H1 (cell line): ENCODE results near the gene GNG14. TPM values are rescaled to one million over a fixed set of nuclear protein-coding genes. Genes with fewer than 3 reads are reported as not detected.

Experiments
- CTCF ChIA-PET: fragments of 300-600 bp; sonication (Branson Sonifier 250); formaldehyde crosslinking; loops from one replicate; lab custom pipeline; 2021; ENCODE audit not compliant: partially characterized antibody; lab: Charles Lee
- POLR2A ChIA-PET: fragments of 300-600 bp; sonication (Branson Sonifier 250); formaldehyde crosslinking; loops from one replicate; lab custom pipeline; 2021; ENCODE audit warnings: inconsistent platforms; ENCODE audit not compliant: partially characterized antibody; lab: Charles Lee
- DNase-seq, 2 experiments: peaks; one replicate each; pipeline versions ENCODE4 v3.0.0 to v3.0.0-alpha.2; 2010 to 2022; ENCODE audit warnings: low spot score in 2 of 2, low read depth in 1 of 2, mixed read lengths in 1 of 2
- FAIRE-seq: peaks from 2 replicates; lab custom pipeline; 2011; peaks lifted over from hg19 to GRCh38; lab: Jason Lieb, UNC
- H2AFZ ChIP-seq: 2 replicates; pipeline ENCODE4 v1.8.1; 2012; ENCODE audit warnings: low read length, inconsistent platforms
- H2AK5ac ChIP-seq: 2 replicates; pipeline ENCODE4 v1.6.1; 2013; ENCODE audit warnings: low read depth, low read length
- H2BK120ac ChIP-seq: replicated peaks from 2 replicates; pipeline ENCODE3; 2013; ENCODE audit warnings: low read depth, low read length, inconsistent platforms
- H2BK12ac ChIP-seq: 2 replicates; pipeline ENCODE4 v1.6.1; 2013; ENCODE audit warnings: low read depth, low read length
- H2BK15ac ChIP-seq: 2 replicates; pipeline ENCODE4 v1.6.1; 2013; ENCODE audit warnings: low read length
- H2BK20ac ChIP-seq: 2 replicates; pipeline ENCODE4 v1.6.1; 2013; ENCODE audit warnings: low read length
- H2BK5ac ChIP-seq: 2 replicates; pipeline ENCODE4 v1.6.1; 2013; ENCODE audit warnings: low read depth, low read length
- H3K14ac ChIP-seq: 2 replicates; pipeline ENCODE4 v1.6.1; 2013; ENCODE audit warnings: inconsistent platforms; ENCODE audit not compliant: insufficient read length
- H3K18ac ChIP-seq: 2 replicates; pipeline ENCODE4 v1.6.1; 2013; ENCODE audit warnings: low read length; ENCODE audit errors: extremely low read depth
- H3K23ac ChIP-seq: 2 replicates; pipeline ENCODE4 v1.6.1; 2013; ENCODE audit warnings: inconsistent platforms; ENCODE audit not compliant: insufficient read length
- H3K23me2 ChIP-seq: 2 replicates; pipeline ENCODE4 v1.6.1; 2013; ENCODE audit warnings: low read depth, low read length
- H3K27ac ChIP-seq: 2 replicates; pipeline ENCODE4 v1.6.1; 2011; ENCODE audit warnings: low read depth, low read length, inconsistent platforms
- H3K27me3 ChIP-seq, 4 experiments: replicated peaks in 1 of 4; 1 replicate in 1 of 4; 2 replicates in 3 of 4; pipeline versions ENCODE4 v1.6.1 to v1.8.1; 2011 to 2013; ENCODE audit warnings: low read length in 3 of 4, mild to moderate bottlenecking in 3 of 4, inconsistent platforms in 2 of 4, mixed read lengths in 2 of 4, moderate library complexity in 1 of 4; ENCODE audit not compliant: control insufficient read depth in 3 of 4, insufficient read depth in 3 of 4; ENCODE audit errors: extremely low read depth in 1 of 4
- H3K36me3 ChIP-seq, 4 experiments: 2 replicates each; pipeline versions ENCODE4 v1.6.1 to v1.8.1; 2011 to 2013; ENCODE audit warnings: mild to moderate bottlenecking in 4 of 4, low read length in 3 of 4, moderate library complexity in 2 of 4, control low read depth in 1 of 4, inconsistent platforms in 1 of 4; ENCODE audit not compliant: insufficient read depth in 4 of 4, control insufficient read depth in 2 of 4
- H3K4ac ChIP-seq: replicated peaks from 2 replicates; pipeline ENCODE3; 2013; ENCODE audit warnings: low read length, low read depth, mixed read lengths, inconsistent platforms; ENCODE audit not compliant: insufficient read length
- H3K4me1 ChIP-seq, 4 experiments: replicated peaks in 1 of 4; 1 replicate in 1 of 4; 2 replicates in 3 of 4; pipeline versions ENCODE4 v1.6.1 to v1.8.1; 2011 to 2013; ENCODE audit warnings: low read length in 3 of 4, inconsistent platforms in 2 of 4, mixed read lengths in 1 of 4; ENCODE audit not compliant: insufficient read depth in 4 of 4, control insufficient read depth in 3 of 4
- H3K4me2 ChIP-seq, 2 experiments: 2 replicates each; pipeline versions ENCODE4 v1.6.1 to v1.8.1; 2011 to 2013; ENCODE audit warnings: low read depth in 2 of 2, low read length in 2 of 2, control low read depth in 1 of 2, inconsistent platforms in 1 of 2, mild to moderate bottlenecking in 1 of 2; ENCODE audit not compliant: insufficient read depth in 1 of 2
- H3K4me3 ChIP-seq, 4 experiments: fragments of 200-600, 300-600 bp in 1 of 4; sonication (generic), shearing (Covaris generic), sonication (Bioruptor Twin) in 1 of 4; 2 replicates each; pipeline versions ENCODE4 v1.5.1 to v1.8.1; 2011 to 2016; ENCODE audit warnings: low read length in 4 of 4, low read depth in 3 of 4, control low read depth in 2 of 4, inconsistent platforms in 2 of 4, mild to moderate bottlenecking in 2 of 4, mixed read lengths in 1 of 4, moderate library complexity in 1 of 4; ENCODE audit not compliant: insufficient read depth in 2 of 4; ENCODE audit errors: extremely low read depth in 1 of 4
- H3K56ac ChIP-seq: replicated peaks from 2 replicates; pipeline ENCODE3; 2013; ENCODE audit warnings: low read depth, mild to moderate bottlenecking, mixed read lengths, low read length, inconsistent platforms; ENCODE audit not compliant: insufficient read length
- H3K79me1 ChIP-seq: 2 replicates; pipeline ENCODE4 v1.6.1; 2013; ENCODE audit warnings: low read depth, low read length, control low read depth
- H3K79me2 ChIP-seq, 2 experiments: 2 replicates each; pipeline versions ENCODE4 v1.6.1 to v1.8.1; 2012 to 2013; ENCODE audit warnings: low read length in 2 of 2, mild to moderate bottlenecking in 2 of 2, inconsistent platforms in 1 of 2; ENCODE audit not compliant: insufficient read depth in 2 of 2, control insufficient read depth in 1 of 2
- H3K9ac ChIP-seq, 4 experiments: replicated peaks in 1 of 4; 1 replicate in 1 of 4; 2 replicates in 3 of 4; pipeline versions ENCODE4 v1.6.1 to v1.8.1; 2011 to 2013; ENCODE audit warnings: low read depth in 3 of 4, low read length in 3 of 4, control low read depth in 2 of 4, mild to moderate bottlenecking in 2 of 4, moderate library complexity in 2 of 4, inconsistent platforms in 1 of 4; ENCODE audit errors: extremely low read depth in 1 of 4
- H3K9me3 ChIP-seq, 2 experiments: 2 replicates each; pipeline versions ENCODE4 v1.6.1 to v1.8.1; 2012 to 2013; ENCODE audit warnings: mild to moderate bottlenecking in 2 of 2, moderate library complexity in 2 of 2, control low read depth in 1 of 2, inconsistent platforms in 1 of 2, low read depth in 1 of 2, low read length in 1 of 2, mixed read lengths in 1 of 2; ENCODE audit not compliant: insufficient read depth in 2 of 2
- H4K20me1 ChIP-seq, 2 experiments: replicated peaks in 1 of 2; 2 replicates each; pipeline versions ENCODE3 to v1.8.1; 2011 to 2013; ENCODE audit warnings: inconsistent platforms in 2 of 2, low read length in 2 of 2, mild to moderate bottlenecking in 1 of 2; ENCODE audit not compliant: insufficient read depth in 2 of 2, control insufficient read depth in 1 of 2
- H4K5ac ChIP-seq: 2 replicates; pipeline ENCODE4 v1.6.1; 2013; ENCODE audit warnings: low read length, low read depth, mixed read lengths, inconsistent platforms; ENCODE audit not compliant: insufficient read length
- H4K8ac ChIP-seq: 2 replicates; pipeline ENCODE4 v1.8.0; 2013; ENCODE audit warnings: mild to moderate bottlenecking, moderate library complexity, low read length, inconsistent platforms; ENCODE audit not compliant: insufficient read depth; ENCODE audit errors: extremely low read depth
- H4K91ac ChIP-seq: replicated peaks from 2 replicates; pipeline ENCODE3; 2013; ENCODE audit warnings: low read length, mixed read lengths, inconsistent platforms; ENCODE audit not compliant: insufficient read length
- ASH2L ChIP-seq: fragments of 200-600, 300-600 bp; sonication (generic); IDR thresholded peaks from one replicate; pipeline ENCODE4 v1.7.1; 2017; ENCODE audit warnings: low read length
- CHD2 ChIP-seq: IDR thresholded peaks from 2 replicates; pipeline ENCODE4 v1.6.1; 2012; ENCODE audit warnings: low read length, improper control_type of control experiment
- EGR1 ChIP-seq: IDR thresholded peaks from 2 replicates; pipeline ENCODE4 v1.6.1; 2011; ENCODE audit warnings: low read depth, low read length, borderline replicate concordance
- GABPA ChIP-seq: IDR thresholded peaks from 2 replicates; pipeline ENCODE4 v1.6.1; 2011; ENCODE audit warnings: mild to moderate bottlenecking, low read length, moderate library complexity, borderline replicate concordance; ENCODE audit not compliant: insufficient read depth
- KDM4A ChIP-seq: IDR thresholded peaks from one replicate; pipeline ENCODE4 v1.7.1; 2012; ENCODE audit warnings: low read depth, mild to moderate bottlenecking, moderate library complexity, low read length, inconsistent platforms; ENCODE audit not compliant: severe bottlenecking
- PHF8 ChIP-seq: fragments of 200-600 bp; sonication (generic); conservative IDR thresholded peaks from 2 replicates; pipeline ENCODE4 v1.7.1; 2012; ENCODE audit warnings: low read depth, mild to moderate bottlenecking, inconsistent platforms, low read length, moderate library complexity
- POLR2A ChIP-seq, 2 experiments: IDR thresholded peaks; 1 replicate in 1 of 2; 2 replicates in 1 of 2; pipeline ENCODE4 v1.6.1; 2011; ENCODE audit warnings: low read depth in 2 of 2, low read length in 2 of 2, mild to moderate bottlenecking in 2 of 2; ENCODE audit errors: control extremely low read depth in 1 of 2
- SAP30 ChIP-seq: fragments of 300-600 bp; sonication (generic); IDR thresholded peaks from 2 replicates; pipeline ENCODE4 v1.7.1; 2012; ENCODE audit warnings: low read length, moderate library complexity, mild to moderate bottlenecking, inconsistent platforms; ENCODE audit not compliant: insufficient read depth, insufficient replicate concordance
- TAF7 ChIP-seq: optimal IDR thresholded peaks from 2 replicates; pipeline ENCODE3; 2011; ENCODE audit warnings: low read depth, mild to moderate bottlenecking, inconsistent platforms, low read length, moderate library complexity, borderline replicate concordance
- TBP ChIP-seq: IDR thresholded peaks from 2 replicates; pipeline ENCODE4 v1.6.1; 2011; ENCODE audit warnings: low read depth, low read length, improper control_type of control experiment
- TEAD4 ChIP-seq: IDR thresholded peaks from 2 replicates; pipeline ENCODE4 v1.6.1; 2012; ENCODE audit warnings: low read depth, low read length, inconsistent platforms, mixed read lengths
- WGBS, 2 experiments: shearing (Covaris generic) in 1 of 2; methylation state at CpG; one replicate each; pipeline versions ENCODE4 v1.1.6 to v1.1.7; 2013 to 2015; ENCODE audit warnings: low lambda C conversion rate in 2 of 2, mixed read lengths in 2 of 2, inconsistent platforms in 1 of 2, low coverage in 1 of 2, missing lambda C conversion rate in 1 of 2; ENCODE audit not compliant: insufficient replicate concordance in 2 of 2, insufficient coverage in 1 of 2, insufficient read length in 1 of 2; ENCODE audit errors: extremely low coverage in 1 of 2, missing lambda C conversion rate in 1 of 2; 5-methylcytosine and 5-hydroxymethylcytosine counted together
- polyA plus RNA-seq, 7 experiments: library from polyadenylated mRNA; depleted of rRNA in 3 of 7; stranded (reverse) in 5 of 7; unstranded in 2 of 7; fragments of >200 nt in 5 of 7; fragments of 200-250 nt in 2 of 7; gene quantifications; 1 replicate in 5 of 7; 2 replicates in 1 of 7; 4 replicates in 1 of 7; pipeline versions ENCODE4 v1.2.1 to v1.2.3, GENCODE V29; 2011 to 2013; ENCODE audit warnings: missing spikeins in 2 of 7, mixed read lengths in 2 of 7
- total RNA-seq: library from RNA; stranded (reverse); fragmentation: NEBNext Ultra II Directional; extraction: Animal tissue kit (Norgen Biotek cat#: 25700); gene quantifications from 2 replicates; pipeline ENCODE4 v1.2.1, GENCODE V29; 2021

The GNG14 gene
- total and polyA plus RNA-seq, 2 of the 8 experiments (the other 6 are each of a cell fraction or from before 2014, with no cell fraction given): not detected

GRCh38 chr19:12669270-12670158 lies 18.3 kb upstream of the GNG14 start:
- POLR2A ChIA-PET: interaction anchor here (0.6 to 5.3 kb wide), 16 partner anchors 8 to 185 kb away, joined by 3 to 23 read pairs (median 4); partner anchors contain the start of genes DHPS, GET3, TNPO2 and TRIR
- Histone ChIP-seq H4K91ac (peak overlapping the region; percentile 15), H2BK5ac (peak overlapping the region; percentile 62; the same call in 1 of the 2 replicates), H3K23me2 (peaks cover 24% of the 10 kb centered on the region), H4K20me1 (peaks cover 3 to 18% of the 10 kb centered on the region in 2 experiments), H4K8ac (peak overlapping the region; percentile 98), H3K9me3 (no peaks in the 10 kb centered on the region), H3K14ac (no peak overlapping the region), H3K27me3 (no peaks in the 10 kb centered on the region; a peak in 1 of 7 replicates), H3K9ac (peak overlapping the region; percentile 81 to 94 (median 86)), H2BK20ac (no peak overlapping the region), H2BK120ac (no peak overlapping the region), H3K79me1 (peaks cover 4% of the 10 kb centered on the region; the same call in 1 of the 2 replicates), H3K4me1 (peaks cover 3 to 22% (median 6%) of the 10 kb centered on the region in 4 experiments), H3K27ac (peak overlapping the region; percentile 99), H3K4me2 (peak overlapping the region; percentile 86 to 95), H2AK5ac (no peak overlapping the region), H2BK15ac (no peak overlapping the region), H4K5ac (peak overlapping the region; percentile 73), H3K23ac (no peak overlapping the region), H3K36me3 (peaks cover 7 to 18% (median 14%) of the 10 kb centered on the region in 4 experiments; a peak in 7 of 8 replicates), H3K4ac (no peak overlapping the region), H3K56ac (no peak overlapping the region), H3K79me2 (peaks cover 0 to 22% of the 10 kb centered on the region in 2 experiments; a peak in 1 of 4 replicates), H3K4me3 (peak overlapping the region; percentile 78 to 95 (median 85)), H3K18ac (no peak overlapping the region; the same call in 1 of the 2 replicates), H2BK12ac (no peak overlapping the region), H2AFZ (peak overlapping the region; percentile 98)
- DNase-seq: peak in 1 of 2 experiments; percentile 81
- no peak for FAIRE-seq
- CTCF ChIA-PET: interaction anchor here (0.8 to 1.4 kb wide), 5 partner anchors 8 to 123 kb away, joined by 3 to 4 read pairs (median 3); no protein-coding TSS in a partner anchor
- 4% methylated on average over 52 of the region's 64 CpGs; no CpG with 5 or more reads in 1 of the 2 experiments for WGBS, 2 experiments
- TF ChIP-seq KDM4A (peak; percentile 65), TEAD4 (0 out of 2 replicates have a peak, but pooled peaks have one; percentile 15), TBP (peak; percentile 70), TAF7 (peak; percentile 35), ASH2L (peak; percentile 91), SAP30 (peak; percentile 97), EGR1 (no peak), GABPA (peak; percentile 98), PHF8 (peak; percentile 52), CHD2 (0 out of 2 replicates have a peak, but pooled peaks have one; percentile 46), POLR2A (IDR thresholded peaks at IDR 0.05; ENCODE audit: control extremely low read depth in 1 of 2, low read depth in 2 of 2, low read length in 2 of 2) (peak in 1 of 2 experiments; percentile 54; a peak in 2 of 3 replicates)
